ENCODE results near the gene NCKAP5. TPM values are rescaled to one million over a fixed set of nuclear protein-coding genes. Genes with fewer than 3 reads are reported as not detected.

NCKAP5 gene
- total RNA-seq, 2 donors from 2014 or later: 0.78 to 2.6 TPM

GRCh38 chr2:132733094-132733493 lies 835.2 kb downstream of the NCKAP5 start:
- ATAC-seq: no peak
- WGBS, 2 donors: 72 to 78% methylated on average over 6 of the region's 6 CpGs
- Histone ChIP-seq H3K9me3 (no peaks in the 10 kb centered on the region), H3K27me3 (no peaks in the 10 kb centered on the region), H3K4me3 (no peak overlapping the region), H3K36me3 (replicated peaks in 1 of 2; ENCODE audit: insufficient read depth in 1 of 2, low read depth in 2 of 2) (no peaks in the 10 kb centered on the region), H3K27ac (no peak overlapping the region), H3K4me1 (no peaks in the 10 kb centered on the region)
- intact Hi-C loops (cut with DNase I): no loop called here
- TF ChIP-seq POLR2A (IDR thresholded peaks at IDR 0.05): no peak
- TF ChIP-seq CTCF (IDR thresholded peaks at IDR 0.05): no peak
- DNase-seq: no peak

- TF ChIP-seq CTCF (IDR thresholded peaks at IDR 0.05) (no peak), POLR2A (IDR thresholded peaks at IDR 0.05) (no peak)
- intact Hi-C loops (cut with DNase I): no loop called here
- WGBS, 2 donors: 80 to 89% methylated on average over 6 of the region's 6 CpGs
Measured at GRCh38 chr2:132732694-132733093, 835.6 kb downstream of the NCKAP5 start.

GRCh38 chr2:132731441-132731840 lies 836.8 kb downstream of the NCKAP5 start:
- intact Hi-C loops (cut with DNase I): no loop called here
- no peak for DNase-seq
- 90 to 92% methylated on average over 5 of the region's 5 CpGs for WGBS, 2 donors
- H3K4me1 ChIP-seq: no peaks in the 10 kb centered on the region
- H3K9me3 ChIP-seq: no peaks in the 10 kb centered on the region
- ATAC-seq: no peak
- no peaks in the 10 kb centered on the region for H3K27me3 ChIP-seq
- no peak overlapping the region for H3K27ac ChIP-seq
- TF ChIP-seq CTCF (IDR thresholded peaks at IDR 0.05): no peak
- TF ChIP-seq POLR2A (IDR thresholded peaks at IDR 0.05): no peak
- H3K36me3 ChIP-seq (replicated peaks in 1 of 2; ENCODE audit: insufficient read depth in 1 of 2, low read depth in 2 of 2): no peaks in the 10 kb centered on the region
- no peak overlapping the region for H3K4me3 ChIP-seq

More at GRCh38 chr2:132732694-132733093, 835.6 kb downstream of the NCKAP5 start:
- H3K4me1 ChIP-seq: no peaks in the 10 kb centered on the region
- ATAC-seq (no peak), DNase-seq (no peak)
- no peak overlapping the region for H3K27ac ChIP-seq
- H3K36me3 ChIP-seq (replicated peaks in 1 of 2; ENCODE audit: insufficient read depth in 1 of 2, low read depth in 2 of 2): no peaks in the 10 kb centered on the region
- no peak overlapping the region for H3K4me3 ChIP-seq
- no peaks in the 10 kb centered on the region for H3K27me3 ChIP-seq
- no peaks in the 10 kb centered on the region for H3K9me3 ChIP-seq

- ATAC-seq (no peak), DNase-seq (no peak)
- Histone ChIP-seq H3K9me3 (no peaks in the 10 kb centered on the region), H3K27me3 (no peaks in the 10 kb centered on the region), H3K4me1 (no peaks in the 10 kb centered on the region), H3K36me3 (replicated peaks in 1 of 2; ENCODE audit: insufficient read depth in 1 of 2, low read depth in 2 of 2) (no peaks in the 10 kb centered on the region), H3K4me3 (no peak overlapping the region), H3K27ac (no peak overlapping the region)
- intact Hi-C loops (cut with DNase I): no loop called here
- 87% methylated on average over 6 of the region's 6 CpGs for WGBS, 2 donors
- no peak for TF ChIP-seq CTCF (IDR thresholded peaks at IDR 0.05)
- TF ChIP-seq POLR2A (IDR thresholded peaks at IDR 0.05): no peak
Measured at GRCh38 chr2:132730611-132731010, 837.7 kb downstream of the NCKAP5 start.

GRCh38 chr2:132729522-132729921 lies 838.7 kb downstream of the NCKAP5 start:
- Histone ChIP-seq H3K4me1 (no peaks in the 10 kb centered on the region), H3K9me3 (no peaks in the 10 kb centered on the region), H3K36me3 (replicated peaks in 1 of 2; ENCODE audit: insufficient read depth in 1 of 2, low read depth in 2 of 2) (no peaks in the 10 kb centered on the region), H3K27ac (no peak overlapping the region), H3K4me3 (no peak overlapping the region), H3K27me3 (no peaks in the 10 kb centered on the region)
- ATAC-seq: no peak
- no peak for TF ChIP-seq CTCF (IDR thresholded peaks at IDR 0.05)
- TF ChIP-seq POLR2A (IDR thresholded peaks at IDR 0.05): no peak
- no peak for DNase-seq
- intact Hi-C loops (cut with DNase I): no loop called here
